HTR-8/SVneo (cell line): ENCODE measurements around the gene KATNA1.
A peak's percentile ranks its signal among the peaks of the same experiment; 100 is the strongest.

Source experiments
- DNase-seq: peaks from one replicate; pipeline ENCODE4 v3.0.0; 2011; ENCODE audit warnings: low spot score, mixed read lengths; ENCODE audit not compliant: insufficient read length
- FAIRE-seq: peaks from 2 replicates; lab custom pipeline; 2011; peaks lifted over from hg19 to GRCh38; lab: Jason Lieb, UNC

The KATNA1 gene

GRCh38 chr6:149615805-149616204 lies 32.7 kb downstream of the KATNA1 start:
- no peak for FAIRE-seq
- DNase-seq, result no peak

DNA sequence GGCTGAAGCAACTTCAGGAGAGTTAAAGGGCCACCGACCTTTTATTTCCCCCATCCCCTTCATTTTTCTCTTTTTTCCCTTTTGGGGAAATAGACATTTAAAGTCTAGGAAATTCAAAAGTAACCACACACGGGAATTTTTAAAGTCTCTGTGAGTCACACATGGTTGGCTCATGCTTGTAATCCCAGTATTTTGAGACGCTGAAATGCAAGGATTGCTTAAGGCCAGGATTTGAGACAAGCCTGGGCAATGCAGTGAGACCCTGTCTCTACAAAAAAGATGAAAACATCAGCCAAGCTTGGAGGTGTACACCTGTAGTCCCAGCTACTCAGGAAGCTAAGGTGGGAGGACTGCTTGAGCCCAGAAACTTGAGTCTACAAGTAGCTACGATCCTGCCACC lies 34.2 kb downstream of the KATNA1 start:
- FAIRE-seq (no peak), DNase-seq (no peak)

DNA sequence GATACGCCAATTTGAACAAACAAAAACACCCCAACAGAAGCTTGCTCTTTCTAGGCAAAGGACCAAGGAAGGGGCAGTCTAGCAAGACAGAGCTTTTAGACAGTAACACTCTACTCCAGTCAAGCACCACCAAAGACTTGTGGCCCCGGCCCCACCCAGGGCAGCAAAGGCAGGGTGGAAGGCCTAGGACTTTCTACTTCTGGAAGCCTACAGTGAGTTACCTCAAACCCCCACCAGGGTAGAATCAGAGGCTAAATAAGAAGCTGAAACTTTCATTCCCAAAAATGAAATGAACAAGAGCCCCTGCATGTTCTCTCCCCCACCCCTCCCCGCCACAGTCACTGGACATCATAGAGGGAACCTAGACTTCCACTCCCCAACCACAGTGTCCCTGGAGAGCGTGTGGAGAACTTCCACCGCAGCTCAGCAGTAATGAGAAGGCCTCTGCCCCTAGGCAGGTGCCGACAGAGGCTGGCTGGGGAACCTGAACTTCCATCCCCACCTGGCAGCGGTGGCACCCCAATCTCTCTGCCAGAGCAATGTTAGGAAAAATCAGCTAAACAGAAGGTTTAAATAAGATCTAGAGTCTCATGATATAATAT lies 40.0 kb downstream of the KATNA1 start:
- FAIRE-seq, result no peak
- no peak for DNase-seq

DNA sequence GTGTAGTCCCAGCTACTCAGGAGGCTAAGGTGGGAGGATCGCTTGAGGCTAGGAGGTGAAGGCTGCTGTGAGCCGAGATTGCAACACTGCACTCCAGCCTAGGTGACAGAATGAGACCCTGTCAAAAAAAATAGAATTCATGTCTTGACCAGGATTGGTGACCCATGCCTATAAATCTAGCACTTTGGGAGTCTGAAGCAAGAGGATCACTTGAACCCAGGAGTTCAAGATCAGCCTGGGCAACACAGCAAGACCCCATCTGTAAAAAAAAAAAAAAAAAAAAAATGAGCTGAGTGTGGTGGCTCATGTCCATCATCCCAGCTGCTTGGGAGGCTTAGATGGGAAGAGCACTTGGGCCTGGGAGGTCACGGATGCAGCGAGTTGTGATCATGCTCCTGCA lies 48.0 kb downstream of the KATNA1 start:
- DNase-seq (no peak), FAIRE-seq (no peak)

DNA sequence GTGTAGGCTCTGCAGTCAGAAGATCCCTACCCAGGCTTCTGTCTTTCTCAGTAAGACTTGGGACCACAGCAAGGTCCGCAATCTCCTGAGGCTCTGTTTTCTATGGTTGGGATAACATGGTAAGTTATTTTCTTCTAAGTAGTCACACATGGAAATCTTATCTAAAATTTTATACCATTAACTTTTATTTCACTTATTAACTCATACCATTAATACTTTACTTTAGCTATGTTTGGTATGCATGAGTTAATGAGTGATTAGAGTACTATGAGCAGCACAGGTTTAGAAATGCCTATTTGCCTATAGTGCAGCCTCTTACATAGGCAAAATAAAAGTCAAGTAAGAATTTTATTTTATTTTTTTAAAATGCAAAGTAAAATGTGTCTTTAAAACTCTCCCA lies 55.1 kb downstream of the KATNA1 start:
- no peak for DNase-seq
- no peak for FAIRE-seq

GRCh38 chr6:149592983-149593382 lies 55.5 kb downstream of the KATNA1 start:
- no peak for FAIRE-seq
- no peak for DNase-seq

GRCh38 chr6:149586149-149586548 lies 62.4 kb downstream of the KATNA1 start:
- no peak for FAIRE-seq
- no peak for DNase-seq

DNA sequence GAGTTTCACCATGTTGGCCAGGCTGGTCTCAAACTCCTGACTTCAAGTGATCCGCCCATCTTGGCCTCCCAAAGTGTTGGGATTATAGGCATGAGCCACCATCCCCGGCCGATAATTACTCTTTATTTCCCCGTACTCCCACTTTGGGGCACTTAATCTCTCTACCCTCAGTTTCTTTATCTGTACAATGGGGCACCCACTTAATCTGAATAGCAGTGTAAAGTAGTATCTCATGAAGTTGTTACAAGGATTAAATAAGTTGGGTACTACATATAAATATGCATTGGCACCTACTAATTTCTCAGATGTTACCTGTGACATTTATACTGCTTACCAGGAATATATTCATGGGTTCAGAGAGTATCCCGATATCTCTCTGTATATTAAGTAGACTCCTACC lies 67.2 kb downstream of the KATNA1 start:
- FAIRE-seq, result no peak
- no peak for DNase-seq

DNA sequence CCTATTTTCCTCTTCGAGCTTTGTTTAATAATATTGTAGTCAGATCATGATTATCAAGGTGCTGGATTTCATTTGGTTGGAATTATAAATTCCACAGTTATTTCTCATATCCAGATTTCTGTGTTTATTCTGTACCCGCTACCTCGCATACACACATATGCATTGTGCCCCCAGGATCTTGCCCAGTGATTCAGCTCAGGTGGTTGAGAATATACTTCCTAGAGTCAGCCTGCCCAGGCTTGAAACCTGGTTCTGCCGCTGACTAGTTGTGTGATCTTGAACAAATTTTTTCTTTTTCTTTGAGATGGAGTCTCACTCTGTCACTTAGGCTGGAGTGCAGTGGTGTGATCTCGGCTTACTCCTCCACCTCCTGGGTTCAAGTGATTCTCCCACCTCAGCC lies 67.6 kb downstream of the KATNA1 start:
- FAIRE-seq (no peak), DNase-seq (no peak)

DNA sequence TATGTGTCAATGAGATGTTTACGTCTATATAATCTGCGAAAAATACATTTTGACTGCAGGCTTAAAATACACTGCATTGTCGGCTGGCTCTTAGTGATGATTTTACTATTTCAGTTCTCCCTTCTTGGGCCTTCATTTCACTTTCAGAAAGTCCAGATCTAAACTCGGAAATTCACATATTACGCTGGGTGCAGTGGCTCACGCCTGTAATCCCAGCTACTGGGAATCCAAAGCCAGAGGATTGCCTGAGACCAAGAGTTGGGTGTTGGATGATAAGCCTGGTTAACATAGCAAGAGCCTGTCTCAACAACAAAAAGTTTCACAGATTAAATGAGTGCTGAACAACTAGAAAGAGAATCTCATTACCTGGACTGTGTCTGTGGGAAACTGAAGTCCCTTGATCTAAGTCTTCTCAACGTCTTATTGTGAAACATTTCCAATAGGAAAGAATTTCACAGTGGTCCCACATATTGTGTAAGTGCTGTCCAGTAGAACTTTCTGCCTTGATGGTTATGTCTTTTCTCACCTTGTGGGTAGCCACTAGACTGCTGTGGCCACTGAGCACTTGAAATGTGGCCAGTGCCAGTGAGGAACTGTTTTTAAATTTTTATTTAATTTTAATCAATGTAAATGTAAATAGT lies 80.4 kb downstream of the KATNA1 start:
- FAIRE-seq, result no peak
- no peak for DNase-seq

DNA sequence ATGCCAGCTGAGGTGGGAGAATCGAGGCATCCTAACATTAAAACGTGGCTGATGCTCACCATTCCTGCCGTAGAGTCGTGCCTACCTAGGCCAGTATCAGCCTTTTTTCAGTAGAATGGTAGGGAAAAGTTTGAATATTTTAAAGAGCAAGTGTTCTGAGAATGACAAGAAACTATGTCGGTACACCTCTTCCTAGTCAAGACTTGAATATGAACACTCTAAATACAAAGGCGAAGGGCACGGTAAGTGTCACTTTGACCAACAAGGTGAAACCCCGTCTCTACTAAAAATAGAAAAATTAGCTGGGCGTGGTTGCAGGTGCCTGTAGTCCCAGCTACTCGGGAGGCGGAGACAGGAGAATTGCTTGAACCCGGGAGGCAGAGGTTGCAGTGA lies 81.3 kb downstream of the KATNA1 start:
- no peak for DNase-seq
- no peak for FAIRE-seq

DNA sequence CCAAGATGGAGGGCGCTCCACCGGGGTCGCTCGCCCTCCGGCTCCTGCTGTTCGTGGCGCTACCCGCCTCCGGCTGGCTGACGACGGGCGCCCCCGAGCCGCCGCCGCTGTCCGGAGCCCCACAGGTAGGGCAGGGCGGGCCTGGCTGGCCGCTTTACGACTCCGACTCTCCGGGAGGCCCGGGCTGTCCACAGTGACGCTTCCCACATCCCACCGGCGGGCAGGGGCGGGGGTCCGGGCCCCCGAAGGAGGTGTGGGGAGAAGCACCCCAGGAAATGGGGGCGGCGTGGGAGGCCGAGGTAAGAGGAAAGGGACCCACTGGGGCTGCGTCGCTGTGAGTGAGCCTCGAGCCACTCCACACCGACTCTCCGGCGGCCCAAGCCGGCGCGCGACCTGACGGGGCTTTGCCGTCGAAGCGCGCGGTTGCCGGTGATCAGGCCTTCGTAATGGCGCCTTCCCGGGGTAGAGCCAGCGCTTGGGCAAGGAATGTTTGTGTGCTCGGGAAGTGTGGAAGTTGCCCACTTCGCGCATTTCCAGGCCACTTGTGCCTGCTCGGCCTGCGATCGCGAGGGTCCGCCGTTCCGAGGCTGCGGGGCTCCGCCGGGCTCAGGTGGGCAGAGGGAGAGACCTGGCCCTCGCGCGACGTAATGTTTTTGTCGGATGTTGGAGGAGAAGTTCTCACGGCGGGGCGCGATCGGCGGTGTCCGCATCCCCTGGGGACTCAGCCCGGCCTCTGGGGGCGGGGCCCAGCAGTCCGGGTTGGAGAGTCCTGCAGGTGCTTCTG lies 81.9 kb downstream of the KATNA1 start:
- no peak for DNase-seq
- no peak for FAIRE-seq

- FAIRE-seq (peak; percentile 13), DNase-seq (peak; percentile 95)
These were observed 82.7 kb downstream of the KATNA1 start, which contains the start of gene GINM1 for GRCh38 chr6:149565527-149566409. Gene GINM1, plus strand, starts transcription at chr6:149566375. Its CDS starts 40 bp downstream, at chr6:149566415.

DNA sequence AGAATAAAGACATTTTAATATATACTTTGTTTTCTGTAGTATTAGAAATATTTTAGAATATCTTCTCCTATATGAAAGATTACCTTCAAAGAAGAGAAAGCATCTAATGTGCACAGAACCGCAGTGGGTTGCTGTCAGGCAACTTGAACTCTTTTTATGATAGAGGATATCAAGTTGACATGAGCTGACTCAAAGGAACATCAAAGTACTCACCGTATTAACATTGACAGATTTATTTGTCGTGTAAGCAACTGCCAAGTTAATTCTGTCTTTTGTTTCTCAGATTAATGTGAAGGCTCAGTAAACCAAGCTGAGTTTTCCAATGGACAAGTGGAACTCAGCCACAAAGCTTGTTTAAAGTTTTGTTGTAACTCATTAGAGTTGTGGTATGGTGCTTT lies 84.6 kb downstream of the KATNA1 start:
- no peak for DNase-seq
- no peak for FAIRE-seq

DNA sequence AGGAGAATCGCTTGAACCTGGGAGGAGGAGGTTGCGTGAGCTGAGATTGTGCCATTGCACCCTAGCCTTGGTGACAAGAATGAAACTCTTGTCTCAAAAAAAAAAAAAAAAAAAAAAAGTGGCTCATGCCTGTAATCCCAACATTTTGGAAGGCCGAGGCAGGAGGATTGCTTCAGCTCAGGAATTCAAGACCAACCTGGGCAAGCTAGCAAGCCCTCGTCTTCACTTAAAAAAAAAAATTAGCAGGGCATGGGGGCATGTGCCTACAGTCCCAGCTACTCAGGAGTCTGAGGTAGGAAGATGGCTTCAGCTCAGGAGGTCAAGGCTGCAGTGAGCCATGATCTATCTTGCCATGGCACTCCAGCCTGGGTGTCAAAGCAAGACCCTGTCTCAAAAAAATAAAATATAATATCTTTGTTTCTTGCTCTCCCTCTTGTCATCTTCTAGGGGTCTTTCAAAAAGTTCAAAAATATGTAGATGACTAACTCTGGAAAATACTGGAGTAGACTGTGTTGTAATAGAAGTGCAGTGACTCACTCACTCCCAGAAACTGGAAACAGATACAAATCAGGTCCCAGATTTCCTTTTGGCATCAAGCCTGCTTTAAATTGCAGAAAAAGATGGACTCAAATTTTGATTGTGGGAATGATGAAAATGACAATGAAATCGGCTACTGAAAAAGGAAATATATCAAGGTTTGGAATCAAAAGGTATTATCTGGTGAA lies 85.1 kb downstream of the KATNA1 start:
- peak; percentile 67 for DNase-seq
- FAIRE-seq, result no peak

DNA sequence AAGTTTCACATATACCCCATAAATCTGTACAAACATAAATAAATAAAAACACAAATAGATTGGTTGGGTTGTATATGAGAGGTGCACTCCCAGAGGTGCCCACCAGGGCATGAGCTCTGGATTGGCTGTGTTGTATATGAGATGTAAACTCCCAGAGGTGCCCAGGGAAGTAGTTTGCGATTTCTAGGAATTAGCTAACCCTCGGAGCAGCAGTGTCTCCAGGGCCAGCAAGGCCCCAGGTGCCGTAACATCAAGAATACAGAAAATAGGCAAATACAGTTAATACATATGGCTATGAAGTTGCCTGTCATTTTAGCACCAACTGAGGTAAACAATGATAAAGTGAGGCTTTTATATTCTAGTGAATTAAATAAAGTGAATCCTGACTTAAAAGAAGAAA lies 87.8 kb downstream of the KATNA1 start:
- FAIRE-seq (no peak), DNase-seq (no peak)

- FAIRE-seq, result no peak
- no peak for DNase-seq
These were observed 89.1 kb downstream of the KATNA1 start for GRCh38 chr6:149559389-149559788.

DNA sequence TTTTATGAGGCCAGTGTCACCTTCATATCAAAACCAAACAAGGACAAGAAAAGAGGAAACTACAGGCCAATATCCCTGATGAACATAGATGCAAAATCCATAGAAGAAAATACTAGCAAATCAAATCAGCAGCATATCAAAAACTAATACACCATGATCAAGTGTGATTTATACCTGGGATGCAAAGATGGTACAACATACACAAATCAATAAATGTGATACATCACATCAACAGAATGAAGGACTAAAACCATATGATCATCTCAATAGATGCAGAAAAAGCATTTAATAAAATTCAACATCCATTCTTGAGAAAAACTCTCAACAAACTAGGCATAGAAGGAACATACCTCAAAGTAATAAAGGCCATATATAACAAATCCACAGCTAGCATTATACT lies 90.5 kb downstream of the KATNA1 start:
- no peak for DNase-seq
- no peak for FAIRE-seq

DNA sequence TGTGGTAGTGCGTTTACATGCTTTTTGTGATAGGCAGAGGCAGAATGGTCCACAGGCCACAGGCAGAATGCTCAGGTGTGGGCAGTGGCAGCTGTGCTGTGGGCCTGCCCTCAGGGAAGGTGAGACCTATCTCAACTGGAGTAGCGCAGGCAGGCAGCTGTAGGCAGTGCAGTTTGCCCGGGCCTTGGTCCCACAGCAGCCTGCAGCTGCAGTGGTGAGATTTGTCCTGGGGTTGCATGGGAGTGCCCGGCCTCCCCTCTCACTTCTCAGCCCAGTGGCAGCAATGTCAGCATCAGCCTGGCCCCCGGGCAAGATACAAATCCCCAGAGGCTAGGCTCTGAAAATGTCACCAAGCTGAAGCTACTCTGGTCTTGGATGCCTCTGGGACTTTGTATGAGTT lies 96.6 kb downstream of the KATNA1 start:
- no peak for DNase-seq
- no peak for FAIRE-seq
